H1 (cell line): Measurements from ENCODE around the gene SLC25A48. TPM values are rescaled to one million over a fixed set of nuclear protein-coding genes. Genes with fewer than 3 reads are reported as not detected.

Experiments used
- CTCF ChIA-PET: fragments of 300-600 bp; sonication (Branson Sonifier 250); formaldehyde crosslinking; loops from one replicate; lab custom pipeline; 2021; ENCODE audit not compliant: partially characterized antibody; lab: Charles Lee
- POLR2A ChIA-PET: fragments of 300-600 bp; sonication (Branson Sonifier 250); formaldehyde crosslinking; loops from one replicate; lab custom pipeline; 2021; ENCODE audit warnings: inconsistent platforms; ENCODE audit not compliant: partially characterized antibody; lab: Charles Lee
- DNase-seq, 2 experiments: peaks; one replicate each; pipeline versions ENCODE4 v3.0.0 to v3.0.0-alpha.2; 2010 to 2022; ENCODE audit warnings: low spot score in 2 of 2, low read depth in 1 of 2, mixed read lengths in 1 of 2
- FAIRE-seq: peaks from 2 replicates; lab custom pipeline; 2011; peaks lifted over from hg19 to GRCh38; lab: Jason Lieb, UNC
- H2AFZ ChIP-seq: 2 replicates; pipeline ENCODE4 v1.8.1; 2012; ENCODE audit warnings: low read length, inconsistent platforms
- H2AK5ac ChIP-seq: 2 replicates; pipeline ENCODE4 v1.6.1; 2013; ENCODE audit warnings: low read depth, low read length
- H2BK120ac ChIP-seq: replicated peaks from 2 replicates; pipeline ENCODE3; 2013; ENCODE audit warnings: low read depth, low read length, inconsistent platforms
- H2BK12ac ChIP-seq: 2 replicates; pipeline ENCODE4 v1.6.1; 2013; ENCODE audit warnings: low read depth, low read length
- H2BK15ac ChIP-seq: 2 replicates; pipeline ENCODE4 v1.6.1; 2013; ENCODE audit warnings: low read length
- H2BK20ac ChIP-seq: 2 replicates; pipeline ENCODE4 v1.6.1; 2013; ENCODE audit warnings: low read length
- H2BK5ac ChIP-seq: 2 replicates; pipeline ENCODE4 v1.6.1; 2013; ENCODE audit warnings: low read depth, low read length
- H3K14ac ChIP-seq: 2 replicates; pipeline ENCODE4 v1.6.1; 2013; ENCODE audit warnings: inconsistent platforms; ENCODE audit not compliant: insufficient read length
- H3K18ac ChIP-seq: 2 replicates; pipeline ENCODE4 v1.6.1; 2013; ENCODE audit warnings: low read length; ENCODE audit errors: extremely low read depth
- H3K23ac ChIP-seq: 2 replicates; pipeline ENCODE4 v1.6.1; 2013; ENCODE audit warnings: inconsistent platforms; ENCODE audit not compliant: insufficient read length
- H3K23me2 ChIP-seq: 2 replicates; pipeline ENCODE4 v1.6.1; 2013; ENCODE audit warnings: low read depth, low read length
- H3K27ac ChIP-seq: 2 replicates; pipeline ENCODE4 v1.6.1; 2011; ENCODE audit warnings: low read depth, low read length, inconsistent platforms
- H3K27me3 ChIP-seq, 4 experiments: replicated peaks in 1 of 4; 1 replicate in 1 of 4; 2 replicates in 3 of 4; pipeline versions ENCODE4 v1.6.1 to v1.8.1; 2011 to 2013; ENCODE audit warnings: low read length in 3 of 4, mild to moderate bottlenecking in 3 of 4, inconsistent platforms in 2 of 4, mixed read lengths in 2 of 4, moderate library complexity in 1 of 4; ENCODE audit not compliant: control insufficient read depth in 3 of 4, insufficient read depth in 3 of 4; ENCODE audit errors: extremely low read depth in 1 of 4
- H3K36me3 ChIP-seq, 4 experiments: 2 replicates each; pipeline versions ENCODE4 v1.6.1 to v1.8.1; 2011 to 2013; ENCODE audit warnings: mild to moderate bottlenecking in 4 of 4, low read length in 3 of 4, moderate library complexity in 2 of 4, control low read depth in 1 of 4, inconsistent platforms in 1 of 4; ENCODE audit not compliant: insufficient read depth in 4 of 4, control insufficient read depth in 2 of 4
- H3K4ac ChIP-seq: replicated peaks from 2 replicates; pipeline ENCODE3; 2013; ENCODE audit warnings: low read length, low read depth, mixed read lengths, inconsistent platforms; ENCODE audit not compliant: insufficient read length
- H3K4me1 ChIP-seq, 4 experiments: replicated peaks in 1 of 4; 1 replicate in 1 of 4; 2 replicates in 3 of 4; pipeline versions ENCODE4 v1.6.1 to v1.8.1; 2011 to 2013; ENCODE audit warnings: low read length in 3 of 4, inconsistent platforms in 2 of 4, mixed read lengths in 1 of 4; ENCODE audit not compliant: insufficient read depth in 4 of 4, control insufficient read depth in 3 of 4
- H3K4me2 ChIP-seq, 2 experiments: 2 replicates each; pipeline versions ENCODE4 v1.6.1 to v1.8.1; 2011 to 2013; ENCODE audit warnings: low read depth in 2 of 2, low read length in 2 of 2, control low read depth in 1 of 2, inconsistent platforms in 1 of 2, mild to moderate bottlenecking in 1 of 2; ENCODE audit not compliant: insufficient read depth in 1 of 2
- H3K4me3 ChIP-seq, 4 experiments: fragments of 200-600, 300-600 bp in 1 of 4; sonication (generic), shearing (Covaris generic), sonication (Bioruptor Twin) in 1 of 4; 2 replicates each; pipeline versions ENCODE4 v1.5.1 to v1.8.1; 2011 to 2016; ENCODE audit warnings: low read length in 4 of 4, low read depth in 3 of 4, control low read depth in 2 of 4, inconsistent platforms in 2 of 4, mild to moderate bottlenecking in 2 of 4, mixed read lengths in 1 of 4, moderate library complexity in 1 of 4; ENCODE audit not compliant: insufficient read depth in 2 of 4; ENCODE audit errors: extremely low read depth in 1 of 4
- H3K56ac ChIP-seq: replicated peaks from 2 replicates; pipeline ENCODE3; 2013; ENCODE audit warnings: low read depth, mild to moderate bottlenecking, mixed read lengths, low read length, inconsistent platforms; ENCODE audit not compliant: insufficient read length
- H3K79me1 ChIP-seq: 2 replicates; pipeline ENCODE4 v1.6.1; 2013; ENCODE audit warnings: low read depth, low read length, control low read depth
- H3K79me2 ChIP-seq, 2 experiments: 2 replicates each; pipeline versions ENCODE4 v1.6.1 to v1.8.1; 2012 to 2013; ENCODE audit warnings: low read length in 2 of 2, mild to moderate bottlenecking in 2 of 2, inconsistent platforms in 1 of 2; ENCODE audit not compliant: insufficient read depth in 2 of 2, control insufficient read depth in 1 of 2
- H3K9ac ChIP-seq, 4 experiments: replicated peaks in 1 of 4; 1 replicate in 1 of 4; 2 replicates in 3 of 4; pipeline versions ENCODE4 v1.6.1 to v1.8.1; 2011 to 2013; ENCODE audit warnings: low read depth in 3 of 4, low read length in 3 of 4, control low read depth in 2 of 4, mild to moderate bottlenecking in 2 of 4, moderate library complexity in 2 of 4, inconsistent platforms in 1 of 4; ENCODE audit errors: extremely low read depth in 1 of 4
- H3K9me3 ChIP-seq, 2 experiments: 2 replicates each; pipeline versions ENCODE4 v1.6.1 to v1.8.1; 2012 to 2013; ENCODE audit warnings: mild to moderate bottlenecking in 2 of 2, moderate library complexity in 2 of 2, control low read depth in 1 of 2, inconsistent platforms in 1 of 2, low read depth in 1 of 2, low read length in 1 of 2, mixed read lengths in 1 of 2; ENCODE audit not compliant: insufficient read depth in 2 of 2
- H4K20me1 ChIP-seq, 2 experiments: replicated peaks in 1 of 2; 2 replicates each; pipeline versions ENCODE3 to v1.8.1; 2011 to 2013; ENCODE audit warnings: inconsistent platforms in 2 of 2, low read length in 2 of 2, mild to moderate bottlenecking in 1 of 2; ENCODE audit not compliant: insufficient read depth in 2 of 2, control insufficient read depth in 1 of 2
- H4K5ac ChIP-seq: 2 replicates; pipeline ENCODE4 v1.6.1; 2013; ENCODE audit warnings: low read length, low read depth, mixed read lengths, inconsistent platforms; ENCODE audit not compliant: insufficient read length
- H4K8ac ChIP-seq: 2 replicates; pipeline ENCODE4 v1.8.0; 2013; ENCODE audit warnings: mild to moderate bottlenecking, moderate library complexity, low read length, inconsistent platforms; ENCODE audit not compliant: insufficient read depth; ENCODE audit errors: extremely low read depth
- H4K91ac ChIP-seq: replicated peaks from 2 replicates; pipeline ENCODE3; 2013; ENCODE audit warnings: low read length, mixed read lengths, inconsistent platforms; ENCODE audit not compliant: insufficient read length
- ATF3 ChIP-seq: IDR thresholded peaks from 2 replicates; pipeline ENCODE4 v1.6.1; 2011; ENCODE audit warnings: low read depth, mild to moderate bottlenecking, low read length; ENCODE audit not compliant: insufficient read depth
- BACH1 ChIP-seq: IDR thresholded peaks from 2 replicates; pipeline ENCODE4 v1.6.1; 2012; ENCODE audit warnings: low read length, improper control_type of control experiment
- GABPA ChIP-seq: IDR thresholded peaks from 2 replicates; pipeline ENCODE4 v1.6.1; 2011; ENCODE audit warnings: mild to moderate bottlenecking, low read length, moderate library complexity, borderline replicate concordance; ENCODE audit not compliant: insufficient read depth
- GTF2F1 ChIP-seq: IDR thresholded peaks from 2 replicates; pipeline ENCODE4 v1.6.1; 2012; ENCODE audit warnings: low read depth, low read length, improper control_type of control experiment, borderline replicate concordance
- SIX5 ChIP-seq: IDR thresholded peaks from 2 replicates; pipeline ENCODE4 v1.6.1; 2011; ENCODE audit warnings: mild to moderate bottlenecking, low read depth, low read length
- SUZ12 ChIP-seq: fragments of 200-600 bp; sonication (generic); IDR thresholded peaks from 2 replicates; pipeline ENCODE4 v1.6.1; 2012; ENCODE audit warnings: mild to moderate bottlenecking, inconsistent platforms, low read length, moderate library complexity, mixed read lengths
- WGBS, 2 experiments: shearing (Covaris generic) in 1 of 2; methylation state at CpG; one replicate each; pipeline versions ENCODE4 v1.1.6 to v1.1.7; 2013 to 2015; ENCODE audit warnings: low lambda C conversion rate in 2 of 2, mixed read lengths in 2 of 2, inconsistent platforms in 1 of 2, low coverage in 1 of 2, missing lambda C conversion rate in 1 of 2; ENCODE audit not compliant: insufficient replicate concordance in 2 of 2, insufficient coverage in 1 of 2, insufficient read length in 1 of 2; ENCODE audit errors: extremely low coverage in 1 of 2, missing lambda C conversion rate in 1 of 2; 5-methylcytosine and 5-hydroxymethylcytosine counted together
- polyA plus RNA-seq, 7 experiments: library from polyadenylated mRNA; depleted of rRNA in 3 of 7; stranded (reverse) in 5 of 7; unstranded in 2 of 7; fragments of >200 nt in 5 of 7; fragments of 200-250 nt in 2 of 7; gene quantifications; 1 replicate in 5 of 7; 2 replicates in 1 of 7; 4 replicates in 1 of 7; pipeline versions ENCODE4 v1.2.1 to v1.2.3, GENCODE V29; 2011 to 2013; ENCODE audit warnings: missing spikeins in 2 of 7, mixed read lengths in 2 of 7
- total RNA-seq: library from RNA; stranded (reverse); fragmentation: NEBNext Ultra II Directional; extraction: Animal tissue kit (Norgen Biotek cat#: 25700); gene quantifications from 2 replicates; pipeline ENCODE4 v1.2.1, GENCODE V29; 2021

The SLC25A48 gene
- total and polyA plus RNA-seq, 2 of the 8 experiments (the other 6 are each of a cell fraction or from before 2014, with no cell fraction given), result 1.3 to 1.8 TPM

DNA sequence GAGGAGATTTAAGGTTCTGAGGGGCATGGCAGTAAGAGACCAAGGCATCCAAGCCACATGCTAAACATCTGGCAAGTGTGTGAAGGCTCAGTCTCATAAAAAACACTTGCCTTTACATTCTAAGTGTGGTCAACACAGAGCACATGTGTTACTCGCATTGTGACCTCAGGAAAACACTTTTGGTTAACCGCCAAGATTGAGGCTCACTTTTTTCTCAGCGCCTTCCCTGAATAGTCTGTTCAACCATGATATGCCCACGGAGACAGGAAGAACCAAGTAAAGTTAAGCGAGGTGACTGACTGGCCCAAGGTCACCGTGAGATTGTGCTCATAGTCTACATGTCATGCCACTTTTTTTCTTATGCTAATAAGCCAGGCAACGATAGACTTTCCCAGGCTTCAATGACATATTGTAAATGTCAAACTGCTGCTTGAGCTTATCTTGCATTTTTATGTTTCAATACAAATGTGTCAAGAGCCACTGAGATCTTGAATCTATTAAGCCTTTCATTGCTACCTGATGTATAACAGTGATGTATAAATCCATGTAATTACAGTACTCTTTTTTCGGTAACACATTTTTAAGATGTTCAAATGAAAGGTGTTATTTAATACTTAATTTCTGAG is 82.3 kb downstream of the SLC25A48 start:
- Histone ChIP-seq H4K20me1 (no peaks in the 10 kb centered on the region), H4K5ac (no peak overlapping the region), H3K18ac (no peak overlapping the region), H2BK12ac (no peak overlapping the region), H3K23ac (no peak overlapping the region), H3K9me3 (no peaks in the 10 kb centered on the region), H3K56ac (no peak overlapping the region), H3K14ac (no peak overlapping the region), H3K4me1 (no peaks in the 10 kb centered on the region), H3K4me3 (no peak overlapping the region), H3K4me2 (no peak overlapping the region), H2BK20ac (no peak overlapping the region), H2BK15ac (no peak overlapping the region), H2BK120ac (no peak overlapping the region), H3K27me3 (peaks cover 0 to 1% (median 0%) of the 10 kb centered on the region in 4 experiments; a peak in 3 of 7 replicates), H4K8ac (no peak overlapping the region), H2AFZ (no peak overlapping the region), H2AK5ac (no peak overlapping the region), H3K9ac (no peak overlapping the region), H3K4ac (no peak overlapping the region), H3K79me1 (no peaks in the 10 kb centered on the region), H3K27ac (no peak overlapping the region), H4K91ac (no peak overlapping the region), H3K79me2 (no peaks in the 10 kb centered on the region), H3K23me2 (no peaks in the 10 kb centered on the region), H3K36me3 (no peaks in the 10 kb centered on the region), H2BK5ac (no peak overlapping the region)
- no peak for FAIRE-seq
- ChIA-PET POLR2A (no interaction called here), CTCF (interaction anchor here (1.1 kb wide), 1 partner anchor 61 kb away, joined by 4 read pairs; no protein-coding TSS in a partner anchor)
- TF ChIP-seq GTF2F1, result no peak
- TF ChIP-seq BACH1, result no peak
- no peak for TF ChIP-seq GABPA
- no peak for TF ChIP-seq SUZ12
- no peak for TF ChIP-seq ATF3
- no peak for TF ChIP-seq SIX5
- 92% methylated on average over 8 of the region's 8 CpGs; no CpG with 5 or more reads in 1 of the 2 experiments for WGBS, 2 experiments
- DNase-seq, result no peak
